Central memory CD4-positive, alpha-beta T cell (primary cell): ENCODE data around the gene NSDHL.

Source experiments
- DNase-seq: peaks from one replicate; pipeline ENCODE4 v3.0.0; 2022

Gene NSDHL

GRCh38 chrX:152917656-152918579 lies 87.1 kb downstream of the NSDHL start:
- DNase-seq = no peak

GRCh38 chrX:152918707-152919106 lies 87.8 kb downstream of the NSDHL start:
- DNase-seq = no peak
